SK-N-SH (cell line): ENCODE results near the gene SPATA20. TPM values are rescaled to one million over a fixed set of nuclear protein-coding genes. Genes with fewer than 3 reads are reported as not detected.

Experiments used
- CTCF ChIA-PET: fragments of 300-600, 350-600 bp; formaldehyde crosslinking; extraction: SDS; loops from one replicate; lab custom pipeline; 2021; lab: Yijun Ruan, JAX
- POLR2A ChIA-PET: fragments of 350-600 bp; sonication (Branson Sonifier 250); formaldehyde crosslinking; extraction: SDS; loops from one replicate; lab custom pipeline; 2020; ENCODE audit warnings: antibody characterized with exemption, inconsistent platforms; lab: Yijun Ruan, JAX
- DNase-seq: peaks from one replicate; pipeline ENCODE4 v3.0.0; 2012
- H2AFZ ChIP-seq: fragments of 200-600 bp; sonication (generic); 2 replicates; pipeline ENCODE4 v1.8.1; 2016; ENCODE audit warnings: antibody characterized with exemption, mild to moderate bottlenecking, low read depth
- H3F3A ChIP-seq: fragments of 200-600 bp; sonication (generic); replicated peaks from 2 replicates; pipeline ENCODE3; 2016; ENCODE audit warnings: antibody characterized with exemption, mild to moderate bottlenecking; ENCODE audit not compliant: insufficient read depth
- H3K27ac ChIP-seq, 2 experiments: fragments of 200-500 bp in 1 of 2; fragments of 200-600 bp in 1 of 2; sonication (Bioruptor generic) in 1 of 2; sonication (generic), shearing (Covaris generic) in 1 of 2; 2 replicates each; pipeline versions ENCODE4 v1.5.1 to v1.6.1; 2014 to 2016; ENCODE audit warnings: low read depth in 2 of 2, inconsistent platforms in 1 of 2, low read length in 1 of 2, mild to moderate bottlenecking in 1 of 2, mixed read lengths in 1 of 2
- H3K27me3 ChIP-seq: fragments of 200-600 bp; sonication (generic), shearing (Covaris generic); 2 replicates; pipeline ENCODE4 v1.6.1; 2016; ENCODE audit warnings: mixed run types; ENCODE audit not compliant: insufficient read depth
- H3K36me3 ChIP-seq, 2 experiments: fragments of 200-500 bp in 1 of 2; fragments of 200-600 bp in 1 of 2; sonication (Bioruptor generic) in 1 of 2; sonication (generic) in 1 of 2; replicated peaks in 1 of 2; 2 replicates each; pipeline versions ENCODE3 to v1.5.1; 2014 to 2016; ENCODE audit warnings: low read length in 1 of 2, mild to moderate bottlenecking in 1 of 2; ENCODE audit not compliant: insufficient read depth in 2 of 2, control insufficient read depth in 1 of 2
- H3K4me1 ChIP-seq, 2 experiments: fragments of 200-500 bp in 1 of 2; fragments of 200-600 bp in 1 of 2; sonication (Bioruptor generic) in 1 of 2; sonication (generic), shearing (Covaris generic) in 1 of 2; 2 replicates each; pipeline versions ENCODE4 v1.5.1 to v1.6.1; 2014 to 2016; ENCODE audit warnings: low read depth in 1 of 2, low read length in 1 of 2, mixed run types in 1 of 2; ENCODE audit not compliant: insufficient read depth in 2 of 2, control insufficient read depth in 1 of 2
- H3K4me2 ChIP-seq: fragments of 200-600 bp; sonication (generic), shearing (Covaris generic); 2 replicates; pipeline ENCODE4 v1.6.1; 2017; ENCODE audit warnings: mixed run types
- H3K4me3 ChIP-seq, 2 experiments: fragments of 200-500 bp in 1 of 2; fragments of 200-600 bp in 1 of 2; sonication (Bioruptor generic) in 1 of 2; sonication (generic), shearing (Covaris generic) in 1 of 2; 2 replicates each; pipeline versions ENCODE4 v1.5.1 to v1.8.1; 2014 to 2016; ENCODE audit warnings: low read depth in 2 of 2, inconsistent platforms in 1 of 2, low read length in 1 of 2, mild to moderate bottlenecking in 1 of 2, mixed read lengths in 1 of 2, moderate library complexity in 1 of 2
- H3K79me2 ChIP-seq: fragments of 200-600 bp; sonication (generic); 2 replicates; pipeline ENCODE4 v1.8.1; 2017; ENCODE audit warnings: mild to moderate bottlenecking; ENCODE audit not compliant: insufficient read depth
- H3K9ac ChIP-seq: fragments of 200-600 bp; sonication (generic); 2 replicates; pipeline ENCODE4 v1.6.1; 2017; ENCODE audit warnings: mixed run types
- H3K9me2 ChIP-seq: fragments of 200-600 bp; sonication (generic); 2 replicates; pipeline ENCODE4 v1.6.1; 2017; ENCODE audit warnings: mixed run types
- H3K9me3 ChIP-seq: fragments of 200-600 bp; sonication (generic); 2 replicates; pipeline ENCODE4 v1.6.1; 2017; ENCODE audit warnings: mixed run types, mild to moderate bottlenecking, moderate library complexity
- H4K20me1 ChIP-seq: fragments of 200-600 bp; sonication (generic); 2 replicates; pipeline ENCODE4 v1.6.1; 2017; ENCODE audit warnings: mild to moderate bottlenecking, mixed run types; ENCODE audit not compliant: insufficient read depth
- CTCF ChIP-seq: fragments of 200-600 bp; sonication (generic); IDR thresholded peaks from 2 replicates; pipeline ENCODE4 v1.6.1; 2017; ENCODE audit warnings: antibody characterized with exemption, mild to moderate bottlenecking, moderate library complexity
- EP300 ChIP-seq, 2 experiments: IDR thresholded peaks; 2 replicates each; pipeline versions ENCODE4 v1.4.0 to v1.6.1; 2012; ENCODE audit warnings: borderline replicate concordance in 1 of 2, low read depth in 1 of 2, low read length in 1 of 2
- JUND ChIP-seq: IDR thresholded peaks from 2 replicates; pipeline ENCODE4 v1.4.0; 2012
- MAX ChIP-seq: IDR thresholded peaks from 2 replicates; pipeline ENCODE4 v1.4.0; 2012; ENCODE audit warnings: low read depth
- MXI1 ChIP-seq: IDR thresholded peaks from 2 replicates; pipeline ENCODE4 v1.6.1; 2012; ENCODE audit warnings: mild to moderate bottlenecking, low read depth, low read length, improper control_type of control experiment
- NFIC ChIP-seq: IDR thresholded peaks from 2 replicates; pipeline ENCODE4 v1.4.0; 2012; ENCODE audit warnings: borderline replicate concordance
- NRF1 ChIP-seq: IDR thresholded peaks from 2 replicates; pipeline ENCODE4 v1.6.1; 2012; ENCODE audit warnings: low read depth, mild to moderate bottlenecking, low read length
- RAD21 ChIP-seq: IDR thresholded peaks from 2 replicates; pipeline ENCODE4 v1.6.1; 2012; ENCODE audit warnings: mild to moderate bottlenecking, low read length
- REST ChIP-seq: IDR thresholded peaks from 2 replicates; pipeline ENCODE4 v1.6.1; 2012; ENCODE audit warnings: mild to moderate bottlenecking, low read depth, low read length, moderate library complexity
- RXRA ChIP-seq: IDR thresholded peaks from 2 replicates; pipeline ENCODE4 v1.4.0; 2012; ENCODE audit warnings: low read depth, mild to moderate bottlenecking, borderline replicate concordance
- SIN3A ChIP-seq: IDR thresholded peaks from 2 replicates; pipeline ENCODE4 v1.6.1; 2012; ENCODE audit warnings: low read depth, mild to moderate bottlenecking, low read length, moderate library complexity, borderline replicate concordance
- SMC3 ChIP-seq: IDR thresholded peaks from 2 replicates; pipeline ENCODE4 v1.6.1; 2012; ENCODE audit warnings: low read depth, low read length, improper control_type of control experiment
- TEAD4 ChIP-seq: IDR thresholded peaks from 2 replicates; pipeline ENCODE4 v1.4.0; 2012; ENCODE audit warnings: mild to moderate bottlenecking, borderline replicate concordance; ENCODE audit not compliant: insufficient read depth
- USF1 ChIP-seq: IDR thresholded peaks from 2 replicates; pipeline ENCODE4 v1.4.0; 2012; ENCODE audit warnings: low read depth, borderline replicate concordance
- YY1 ChIP-seq: IDR thresholded peaks from 2 replicates; pipeline ENCODE4 v1.4.0; 2012; ENCODE audit warnings: low read depth, mild to moderate bottlenecking
- WGBS: methylation state at CpG from one replicate; pipeline ENCODE4 v1.1.6; 2017; ENCODE audit warnings: low lambda C conversion rate; 5-methylcytosine and 5-hydroxymethylcytosine counted together
- polyA plus RNA-seq, 3 experiments: library from polyadenylated mRNA; depleted of rRNA; stranded (reverse); fragments of >200 nt; gene quantifications; 2 replicates each; pipeline ENCODE4 v1.2.3, GENCODE V29; 2012
- TF ChIP-seq, protein P1 (sequence below): fragments of 150-350 bp; IDR thresholded peaks from 2 replicates; pipeline ENCODE4 v1.6.1; 2017; ENCODE audit warnings: antibody characterized with exemption, low read length, low read depth, borderline replicate concordance
- TF ChIP-seq, protein P2 (sequence below): IDR thresholded peaks from 2 replicates; pipeline ENCODE4; 2012

The SPATA20 gene
- polyA plus RNA-seq, 1 of the 3 experiments (the other 2 are of a cell fraction), result 92.0 TPM

DNA sequence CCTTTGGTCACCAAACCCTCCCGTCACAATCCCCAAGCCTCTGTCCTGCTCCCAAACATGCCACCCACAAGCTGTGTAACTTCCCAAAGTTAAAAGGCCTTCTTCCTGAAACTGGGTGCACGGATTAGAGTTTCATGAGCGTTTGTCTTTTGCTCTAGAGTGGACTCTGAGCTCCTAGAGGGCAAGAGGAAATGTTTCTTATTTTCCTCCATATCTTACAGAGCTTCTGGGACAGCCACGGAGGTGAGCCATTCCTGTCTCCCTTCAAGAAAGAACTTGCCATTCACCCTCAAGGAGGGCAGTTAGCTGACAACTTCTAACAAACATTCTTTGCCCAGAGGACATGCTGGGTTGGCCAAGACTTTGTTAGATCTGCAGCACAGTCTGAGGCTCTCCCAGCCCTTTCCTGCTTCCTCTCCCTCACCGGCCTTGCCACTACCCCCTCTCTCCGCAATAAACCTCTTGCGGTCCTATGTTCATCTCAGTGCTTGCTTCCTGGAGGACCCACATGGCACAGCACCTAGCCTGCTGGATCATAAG, 41.3 kb upstream of the SPATA20 start:
- WGBS, result 73% methylated on average over 7 of the region's 7 CpGs
- no peak for DNase-seq
- no peaks in the 10 kb centered on the region for H3K36me3 ChIP-seq
- no peak overlapping the region for H3K4me3 ChIP-seq
- H3K4me2 ChIP-seq, result no peak overlapping the region
- POLR2A ChIA-PET, result interaction anchor here (0.6 kb wide), 1 partner anchor 10 kb away, joined by 3 read pairs; no protein-coding TSS in a partner anchor
- no peaks in the 10 kb centered on the region for H4K20me1 ChIP-seq
- no peaks in the 10 kb centered on the region for H3F3A ChIP-seq
- H3K27me3 ChIP-seq, result no peaks in the 10 kb centered on the region
- H2AFZ ChIP-seq, result no peak overlapping the region
- peaks cover 0 to 14% of the 10 kb centered on the region in 2 experiments; a peak in 1 of 4 replicates for H3K4me1 ChIP-seq
- TF ChIP-seq SMC3 (no peak), RXRA (no peak), RAD21 (no peak), SIN3A (no peak), TEAD4 (no peak), EP300 (IDR thresholded peaks at IDR 0.05; ENCODE audit: borderline replicate concordance in 1 of 2, low read depth in 1 of 2, low read length in 1 of 2) (no peak), NFIC (no peak), JUND (no peak), REST (no peak), MXI1 (no peak), USF1 (no peak), YY1 (no peak), MAX (no peak), CTCF (no peak), NRF1 (no peak)
- TF ChIP-seq, protein P1, sequence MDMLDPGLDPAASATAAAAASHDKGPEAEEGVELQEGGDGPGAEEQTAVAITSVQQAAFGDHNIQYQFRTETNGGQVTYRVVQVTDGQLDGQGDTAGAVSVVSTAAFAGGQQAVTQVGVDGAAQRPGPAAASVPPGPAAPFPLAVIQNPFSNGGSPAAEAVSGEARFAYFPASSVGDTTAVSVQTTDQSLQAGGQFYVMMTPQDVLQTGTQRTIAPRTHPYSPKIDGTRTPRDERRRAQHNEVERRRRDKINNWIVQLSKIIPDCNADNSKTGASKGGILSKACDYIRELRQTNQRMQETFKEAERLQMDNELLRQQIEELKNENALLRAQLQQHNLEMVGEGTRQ, result no peak
- TF ChIP-seq, protein P2, sequence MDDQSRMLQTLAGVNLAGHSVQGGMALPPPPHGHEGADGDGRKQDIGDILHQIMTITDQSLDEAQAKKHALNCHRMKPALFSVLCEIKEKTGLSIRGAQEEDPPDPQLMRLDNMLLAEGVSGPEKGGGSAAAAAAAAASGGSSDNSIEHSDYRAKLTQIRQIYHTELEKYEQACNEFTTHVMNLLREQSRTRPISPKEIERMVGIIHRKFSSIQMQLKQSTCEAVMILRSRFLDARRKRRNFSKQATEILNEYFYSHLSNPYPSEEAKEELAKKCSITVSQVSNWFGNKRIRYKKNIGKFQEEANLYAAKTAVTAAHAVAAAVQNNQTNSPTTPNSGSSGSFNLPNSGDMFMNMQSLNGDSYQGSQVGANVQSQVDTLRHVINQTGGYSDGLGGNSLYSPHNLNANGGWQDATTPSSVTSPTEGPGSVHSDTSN, result no peak
- no peaks in the 10 kb centered on the region for H3K79me2 ChIP-seq
- no peaks in the 10 kb centered on the region for H3K9me2 ChIP-seq
- H3K27ac ChIP-seq, result no peak overlapping the region
- CTCF ChIA-PET, result interaction anchor here (0.7 to 13.3 kb wide), 8 partner anchors 10 to 306 kb away, joined by 3 to 183 read pairs (median 6); partner anchors contain the start of gene RSAD1
- H3K9me3 ChIP-seq, result no peaks in the 10 kb centered on the region
- H3K9ac ChIP-seq, result no peak overlapping the region
